Activated naive CD8-positive, alpha-beta T cell treated with anti-CD3 and anti-CD28 coated beads, Interleukin-2, amount 50 U/mL, for 16 hours (primary cell): Measurements from ENCODE around the gene RPS6KB2.
"Not testable (repeated sequence)": the region's sequence is repeated elsewhere in the genome, so short reads cannot be mapped to it uniquely, and the experiment has no call there.

ENCODE experiments used
- DNase-seq: peaks from one replicate; pipeline ENCODE4 v3.0.0-alpha.2; 2020; ENCODE audit warnings: low read depth, low spot score

The RPS6KB2 gene

GRCh38 chr11:67442504-67443404 lies 14.5 kb downstream of the RPS6KB2 start:
- DNase-seq: no peak

DNA sequence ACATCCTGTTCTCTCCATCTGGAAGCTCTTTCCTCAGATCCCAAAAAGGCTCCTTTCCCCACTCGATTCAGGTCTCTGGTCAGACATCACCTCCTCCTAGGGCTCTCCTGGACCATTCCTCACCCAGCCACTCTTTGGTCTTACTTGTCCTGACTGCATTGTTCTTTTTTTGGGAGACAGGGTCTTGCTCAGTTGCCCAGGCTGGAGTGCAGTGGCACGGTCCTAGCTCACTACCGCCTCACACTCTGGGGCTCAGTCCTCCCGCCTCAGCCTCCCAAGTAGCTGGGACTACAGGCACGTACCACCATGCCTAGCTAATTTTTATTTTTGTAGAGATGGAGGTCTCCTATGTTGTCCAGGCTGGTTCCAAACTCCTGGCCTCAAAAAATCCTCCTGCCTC lies 17.2 kb downstream of the RPS6KB2 start:
- DNase-seq: no peak

DNA sequence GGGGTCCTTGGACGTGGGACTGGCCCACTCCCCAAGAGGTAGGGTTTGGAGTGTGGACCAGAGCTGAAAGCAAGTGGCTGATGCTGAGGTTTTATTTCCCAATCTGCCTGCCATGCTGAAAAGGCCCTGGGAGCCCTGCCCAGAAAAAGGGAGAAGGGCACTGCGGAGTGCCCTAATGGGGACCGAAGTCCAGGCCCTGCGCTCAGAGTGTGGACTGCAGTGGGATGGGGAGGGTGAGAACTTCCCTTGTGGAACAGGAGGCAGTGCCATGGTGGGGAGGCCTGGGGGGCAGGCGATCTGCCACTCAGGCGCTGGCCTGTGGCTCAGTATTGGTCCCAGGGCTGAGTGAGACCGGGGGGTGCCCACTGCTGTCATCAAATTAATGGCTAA lies 19.9 kb downstream of the RPS6KB2 start:
- no peak for DNase-seq

GRCh38 chr11:67449116-67449844 lies 21.0 kb downstream of the RPS6KB2 start:
- no peak for DNase-seq

- DNase-seq: no peak
Measured at GRCh38 chr11:67450796-67451657, 22.7 kb downstream of the RPS6KB2 start.

DNA sequence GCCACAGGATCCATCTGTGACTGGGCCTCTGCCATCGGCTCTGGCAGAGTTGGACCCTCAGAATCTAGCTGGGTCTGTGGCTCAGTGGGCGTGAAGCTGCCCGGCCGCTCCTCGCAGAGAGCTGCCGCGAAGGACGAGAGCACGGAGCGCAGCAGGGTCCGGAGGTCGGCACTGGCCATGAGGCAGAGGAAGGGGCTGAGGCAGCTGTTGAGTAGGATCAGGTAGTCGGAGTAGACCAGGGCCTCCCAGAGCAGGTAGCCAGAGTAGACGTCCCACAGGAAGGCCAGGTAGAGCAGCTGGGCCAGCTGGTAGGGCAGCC lies 23.3 kb downstream of the RPS6KB2 start:
- DNase-seq: no peak

DNA sequence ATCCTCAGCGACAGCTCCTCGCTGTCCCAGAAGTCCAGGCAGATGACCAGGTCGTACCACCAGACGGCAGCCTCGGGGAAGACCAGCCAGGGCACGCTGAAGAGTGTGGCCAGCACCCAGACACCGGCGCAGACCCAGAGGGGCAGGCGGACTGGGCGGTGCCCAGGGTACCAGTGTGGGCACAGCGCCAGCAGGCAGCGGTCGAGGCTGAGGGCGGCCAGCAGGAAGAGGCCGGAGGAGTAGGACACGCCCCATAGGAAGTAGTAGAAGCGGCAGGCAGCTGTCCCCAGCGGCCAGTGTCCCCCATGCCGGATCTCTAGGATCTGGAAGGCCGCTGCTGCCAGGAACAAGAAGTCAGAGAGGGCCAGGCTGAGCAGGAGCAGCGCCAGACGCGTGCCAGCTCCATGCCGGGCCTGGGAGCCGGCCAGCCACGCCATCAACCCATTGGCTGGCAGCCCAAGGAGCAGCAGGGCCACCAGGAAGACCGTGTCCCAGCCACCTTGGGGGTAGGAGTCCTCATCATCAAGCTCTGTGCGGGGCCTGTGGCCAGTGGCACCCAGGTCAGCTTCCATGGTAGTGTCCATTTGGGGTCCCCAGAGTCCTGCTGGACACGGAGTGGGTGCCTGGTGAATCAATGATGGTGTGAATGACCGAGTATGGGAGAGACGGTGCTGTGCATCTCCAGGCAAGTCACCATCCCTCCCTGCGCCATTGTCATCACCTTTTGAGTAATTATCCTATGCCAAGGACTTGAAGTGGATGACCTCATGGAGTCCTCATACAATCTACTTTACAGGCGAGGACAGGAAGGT lies 24.1 kb downstream of the RPS6KB2 start, which contains the start of gene GPR152:
GPR152 (minus strand) TSS at position 589 of the 812 bp plus-strand sequence; CDS start at position 584, 5 bp downstream.
- DNase-seq: no peak

- no peak for DNase-seq
Measured at GRCh38 chr11:67453816-67454732, 25.8 kb downstream of the RPS6KB2 start.

GRCh38 chr11:67455054-67455453 lies 26.8 kb downstream of the RPS6KB2 start, which contains the start of gene CABP4:
TSS of gene CABP4 (plus strand) at chr11:67455354. CDS start at chr11:67455424, 70 bp downstream.
- no peak for DNase-seq

- no peak for DNase-seq
Measured at GRCh38 chr11:67456068-67456705, 27.9 kb downstream of the RPS6KB2 start.

GRCh38 chr11:67457453-67457852 lies 29.2 kb downstream of the RPS6KB2 start:
- no peak for DNase-seq

GRCh38 chr11:67458266-67458665 lies 30.0 kb downstream of the RPS6KB2 start:
- DNase-seq: no peak

GRCh38 chr11:67463186-67463585 lies 34.9 kb downstream of the RPS6KB2 start:
- DNase-seq: no peak

DNA sequence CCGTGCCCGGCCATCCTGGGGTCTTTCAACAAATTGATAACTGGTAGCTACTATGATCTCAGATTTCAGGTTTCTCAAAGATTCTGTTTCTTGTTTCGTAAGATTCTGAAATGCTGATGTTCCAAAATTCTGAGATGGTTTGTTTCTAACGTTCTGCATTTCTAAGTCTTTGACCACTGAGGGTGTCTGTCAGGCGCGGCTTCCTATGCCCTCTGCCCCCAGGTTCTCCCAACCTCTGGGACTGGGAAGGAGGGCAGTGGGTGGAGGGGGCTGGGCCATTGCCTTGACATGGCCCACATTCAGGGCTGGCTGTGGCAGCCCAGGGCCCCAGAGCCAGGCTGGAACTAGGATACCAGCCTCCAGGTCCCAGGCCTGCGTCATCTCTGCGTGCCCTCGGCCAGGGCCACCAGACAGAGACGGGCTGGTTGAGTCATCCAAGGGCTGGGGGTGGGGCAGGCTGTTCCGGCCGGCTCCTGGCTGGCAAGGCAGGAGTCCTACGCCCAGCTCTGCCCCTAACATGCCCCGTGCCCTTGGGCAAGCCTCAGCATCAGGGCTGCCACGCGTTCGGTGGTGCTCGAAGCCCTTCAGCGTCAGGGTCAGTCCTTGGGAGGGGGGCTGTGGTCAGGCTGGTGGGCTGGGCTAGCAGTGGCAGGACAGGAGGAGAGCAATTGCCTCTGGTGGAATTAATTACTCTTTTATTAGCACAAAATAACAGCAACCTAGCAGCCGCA lies 35.6 kb downstream of the RPS6KB2 start:
- no peak for DNase-seq

DNA sequence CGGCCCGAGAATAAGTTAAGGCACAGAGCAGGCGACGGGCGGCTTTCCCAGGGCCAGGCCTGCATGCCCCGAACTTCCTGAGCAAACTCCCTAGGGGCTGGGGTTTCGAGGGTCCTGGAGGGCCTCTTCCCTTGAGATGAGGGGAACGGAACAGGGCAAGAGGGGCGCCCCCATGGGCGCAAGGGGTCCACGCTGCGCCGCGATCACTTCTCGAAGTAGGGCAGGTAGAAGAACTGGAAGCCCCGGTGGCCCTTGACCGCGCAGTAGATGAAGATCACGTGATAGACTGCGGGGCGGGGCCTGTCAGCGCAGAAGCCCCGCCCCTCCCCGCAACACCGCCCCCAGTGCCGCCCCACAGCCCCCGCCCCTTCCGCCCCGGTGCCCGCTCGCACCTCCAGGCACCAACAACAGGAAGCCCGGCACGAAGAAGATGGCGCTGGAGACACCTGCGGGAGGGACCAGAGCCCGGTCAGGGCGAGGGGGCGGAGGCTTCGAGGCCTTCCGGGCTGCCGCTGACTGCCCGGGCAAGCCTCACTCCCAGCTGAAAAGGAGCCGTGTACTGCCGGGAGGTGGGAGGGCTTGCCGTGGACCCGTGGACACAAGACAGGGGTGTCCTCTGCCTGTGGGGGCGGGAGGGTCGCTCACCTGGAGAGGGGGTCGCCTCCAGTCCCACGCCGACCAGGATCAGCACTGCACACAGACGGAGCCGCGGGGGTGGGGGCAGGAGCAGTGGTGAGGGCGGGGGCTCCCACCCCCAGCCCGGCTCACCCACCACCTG lies 36.3 kb downstream of the RPS6KB2 start:
- peak; percentile 80 for DNase-seq

- DNase-seq: no peak
Measured at GRCh38 chr11:67465189-67465510, 36.9 kb downstream of the RPS6KB2 start.

DNA sequence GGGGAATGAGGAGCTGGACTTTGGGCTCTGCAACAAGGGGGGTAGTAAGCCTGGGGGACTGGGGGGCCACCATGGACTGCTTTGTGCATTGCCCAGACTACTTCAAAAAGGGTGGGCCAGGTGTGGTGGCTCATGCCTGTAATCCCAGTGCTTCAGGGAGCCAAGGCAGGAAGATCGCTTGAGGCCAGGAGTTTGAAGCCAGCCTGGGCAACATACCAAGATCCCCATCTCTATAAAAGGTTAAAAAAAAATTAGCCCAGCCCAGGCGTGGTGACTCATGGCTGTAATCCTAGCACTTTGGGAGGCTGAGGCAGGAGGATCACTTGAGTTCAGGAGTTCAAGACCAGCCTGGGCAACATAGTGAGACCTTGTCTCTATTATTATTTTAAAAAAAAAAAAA lies 37.2 kb downstream of the RPS6KB2 start:
- not testable (repeated sequence) for DNase-seq

- no peak for DNase-seq
Measured at GRCh38 chr11:67466367-67466766, 38.1 kb downstream of the RPS6KB2 start.
